Transverse colon (tissue), 4 donors: Measurements from ENCODE around the gene RAPGEF4. TPM values are rescaled to one million over a fixed set of nuclear protein-coding genes. Genes with fewer than 3 reads are reported as not detected.

Experiments used
- DNase-seq: peaks from one replicate; pipeline ENCODE4 v3.0.0-alpha.2; 2019
- H3K27ac ChIP-seq, 4 donors: fragments of 200-600 bp; sonication (generic); 2 replicates each; pipeline ENCODE4 v1.5.1; 2016 to 2018; ENCODE audit warnings: inconsistent platforms in 4 of 4
- H3K27me3 ChIP-seq: fragments of 200-600 bp; sonication (generic); 2 replicates; pipeline ENCODE4 v1.5.1; 2017; ENCODE audit warnings: inconsistent platforms
- H3K36me3 ChIP-seq, 4 donors: fragments of 200-600 bp; sonication (generic); 2 replicates each; pipeline ENCODE4 v1.5.1; 2017 to 2019; ENCODE audit warnings: inconsistent platforms in 4 of 4
- H3K4me1 ChIP-seq, 4 donors: fragments of 200-600 bp; sonication (generic); 2 replicates each; pipeline ENCODE4 v1.5.1; 2017 to 2020; ENCODE audit warnings: inconsistent platforms in 4 of 4
- H3K4me3 ChIP-seq, 4 donors: fragments of 200-600 bp; sonication (generic); 1 replicate in 1 of 4; 2 replicates in 3 of 4; pipeline versions ENCODE4 v1.5.1 to v1.6.1; 2017 to 2019; ENCODE audit warnings: inconsistent platforms in 4 of 4
- H3K9me3 ChIP-seq, 2 donors: fragments of 200-600 bp; sonication (generic); 2 replicates each; pipeline ENCODE4 v1.5.1; 2017 to 2019; ENCODE audit warnings: inconsistent platforms in 2 of 2
- EP300 ChIP-seq: sonication (generic); formaldehyde crosslinking; IDR thresholded peaks from one replicate; pipeline ENCODE4 v1.6.1; 2017; ENCODE audit warnings: antibody characterized with exemption, low read depth
- POLR2A ChIP-seq: fragments of 450-650 bp; IDR thresholded peaks from one replicate; pipeline ENCODE4 v1.6.1; 2016; ENCODE audit warnings: antibody characterized with exemption, mild to moderate bottlenecking, moderate library complexity
- POLR2AphosphoS5 ChIP-seq, 3 donors: sonication (generic); formaldehyde crosslinking; IDR thresholded peaks; one replicate each; pipeline ENCODE4 v1.6.1; 2016; ENCODE audit warnings: antibody characterized with exemption in 3 of 3
- WGBS, 2 donors: methylation state at CpG; one replicate each; pipeline ENCODE4 v1.1.5; 2018; ENCODE audit warnings: low coverage in 1 of 2; 5-methylcytosine and 5-hydroxymethylcytosine counted together
- in situ Hi-C, 4 donors: fragments of 200-750 bp; cut with MboI; loops; one replicate each; pipeline versions ENCODE4 v1.15.0 to v1.15.1; 2017; ENCODE audit warnings: low sequenced_read_pairs in 3 of 4, low pct_ligation_motif_present in 1 of 4, low pct_unique_long_range_greater_than_20kb in 1 of 4
- intact Hi-C: fragments of 100-400 bp; cut with DNase I; formaldehyde crosslinking; loops from one replicate; pipeline ENCODE4 v1.15.1; 2023; ENCODE audit warnings: low total_unique reads
- total RNA-seq, 4 donors: library from RNA; depleted of rRNA; stranded (reverse); fragments of >200 nt; gene quantifications; one replicate each; pipeline ENCODE4 v1.1.0, GENCODE V29; 2016
- TF ChIP-seq, protein P1 (sequence below), 5 experiments: fragments of 200-600 bp in 3 of 5; fragments of 450-650 bp in 2 of 5; sonication (generic) in 3 of 5; IDR thresholded peaks; 1 replicate in 2 of 5; 2 replicates in 3 of 5; pipeline ENCODE4 v1.5.1; 2016 to 2017; ENCODE audit warnings: antibody characterized with exemption in 5 of 5, inconsistent platforms in 3 of 5, mild to moderate bottlenecking in 2 of 5, moderate library complexity in 1 of 5

The RAPGEF4 gene
- total RNA-seq, 4 donors from 2014 or later: 1.4 to 12.3 (median 2.2) TPM; not detected in 1

DNA sequence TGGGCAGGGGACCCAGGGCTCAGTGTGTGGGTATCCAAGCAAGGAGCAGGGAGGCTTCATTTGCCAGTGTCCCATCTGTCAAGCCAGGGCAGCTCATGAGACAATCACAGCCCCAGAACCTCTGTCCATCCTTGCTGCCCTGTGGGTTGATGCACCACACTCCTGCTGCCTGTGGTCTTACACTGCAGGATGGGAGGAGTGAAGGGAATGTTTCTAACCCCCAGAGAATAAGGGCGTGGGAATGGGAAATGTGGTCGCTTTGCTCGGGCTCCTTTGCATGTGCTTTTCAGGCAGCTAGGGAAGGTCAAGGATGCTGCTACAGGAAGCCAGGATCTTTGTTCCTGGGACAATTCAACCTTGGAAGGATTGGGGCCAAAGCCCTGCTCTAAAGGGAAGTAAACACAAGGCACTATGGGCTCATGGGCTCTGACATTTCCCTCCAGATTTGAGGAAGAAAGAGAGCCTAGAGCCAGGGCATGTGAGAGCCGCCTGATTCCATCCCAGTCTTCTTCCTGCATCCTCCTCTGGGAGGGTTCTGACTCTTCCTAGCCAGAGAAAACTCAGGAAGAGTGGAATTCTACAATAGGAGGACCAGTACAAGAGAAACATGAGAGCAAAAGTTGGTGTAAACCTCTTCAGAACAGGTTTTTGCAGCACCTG is 321.2 kb downstream of the RAPGEF4 start:
- 71 to 100% methylated on average over 1 to 4 of the region's 4 CpGs for WGBS, 2 donors
- in situ Hi-C loops (no loop called here), intact Hi-C loops (no loop called here)
- Histone ChIP-seq H3K27me3 (no peaks in the 10 kb centered on the region), H3K4me1 (no peaks in the 10 kb centered on the region), H3K36me3 (no peaks in the 10 kb centered on the region), H3K27ac (no peak overlapping the region), H3K9me3 (no peaks in the 10 kb centered on the region), H3K4me3 (no peak overlapping the region)
- no peak for DNase-seq
- no peak for TF ChIP-seq EP300
- TF ChIP-seq, protein P1, sequence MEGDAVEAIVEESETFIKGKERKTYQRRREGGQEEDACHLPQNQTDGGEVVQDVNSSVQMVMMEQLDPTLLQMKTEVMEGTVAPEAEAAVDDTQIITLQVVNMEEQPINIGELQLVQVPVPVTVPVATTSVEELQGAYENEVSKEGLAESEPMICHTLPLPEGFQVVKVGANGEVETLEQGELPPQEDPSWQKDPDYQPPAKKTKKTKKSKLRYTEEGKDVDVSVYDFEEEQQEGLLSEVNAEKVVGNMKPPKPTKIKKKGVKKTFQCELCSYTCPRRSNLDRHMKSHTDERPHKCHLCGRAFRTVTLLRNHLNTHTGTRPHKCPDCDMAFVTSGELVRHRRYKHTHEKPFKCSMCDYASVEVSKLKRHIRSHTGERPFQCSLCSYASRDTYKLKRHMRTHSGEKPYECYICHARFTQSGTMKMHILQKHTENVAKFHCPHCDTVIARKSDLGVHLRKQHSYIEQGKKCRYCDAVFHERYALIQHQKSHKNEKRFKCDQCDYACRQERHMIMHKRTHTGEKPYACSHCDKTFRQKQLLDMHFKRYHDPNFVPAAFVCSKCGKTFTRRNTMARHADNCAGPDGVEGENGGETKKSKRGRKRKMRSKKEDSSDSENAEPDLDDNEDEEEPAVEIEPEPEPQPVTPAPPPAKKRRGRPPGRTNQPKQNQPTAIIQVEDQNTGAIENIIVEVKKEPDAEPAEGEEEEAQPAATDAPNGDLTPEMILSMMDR (IDR thresholded peaks at IDR 0.05): no peak
- TF ChIP-seq POLR2AphosphoS5 (IDR thresholded peaks at IDR 0.05): no peak
- no peak for TF ChIP-seq POLR2A

DNA sequence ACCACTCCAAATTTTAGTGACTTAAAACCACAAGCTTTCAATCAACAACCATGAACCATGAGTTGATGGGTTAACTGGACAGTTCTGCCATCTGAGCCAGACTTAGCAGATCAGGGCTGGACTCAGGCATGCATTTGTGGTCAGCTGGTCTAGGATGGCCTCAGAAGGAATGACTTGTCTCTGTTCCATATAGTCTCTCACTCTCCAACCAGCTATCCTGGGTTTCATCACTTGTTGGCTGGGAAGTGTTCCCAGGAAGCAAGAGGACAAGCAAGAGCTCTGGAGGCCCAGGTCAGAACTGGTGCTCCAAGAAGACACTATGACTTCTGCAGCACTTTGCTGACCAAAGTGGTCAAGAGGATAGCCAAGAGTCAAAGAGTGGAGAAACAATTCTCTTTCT is 322.5 kb downstream of the RAPGEF4 start:
- Histone ChIP-seq H3K4me3 (no peak overlapping the region), H3K4me1 (no peaks in the 10 kb centered on the region), H3K9me3 (no peaks in the 10 kb centered on the region), H3K27ac (no peak overlapping the region), H3K27me3 (no peaks in the 10 kb centered on the region), H3K36me3 (no peaks in the 10 kb centered on the region)
- no peak for DNase-seq
- intact Hi-C loops: no loop called here
- in situ Hi-C loops: no loop called here
- no peak for TF ChIP-seq EP300
- TF ChIP-seq, protein P1 (IDR thresholded peaks at IDR 0.05): no peak
- TF ChIP-seq POLR2A: no peak
- TF ChIP-seq POLR2AphosphoS5 (IDR thresholded peaks at IDR 0.05): no peak

DNA sequence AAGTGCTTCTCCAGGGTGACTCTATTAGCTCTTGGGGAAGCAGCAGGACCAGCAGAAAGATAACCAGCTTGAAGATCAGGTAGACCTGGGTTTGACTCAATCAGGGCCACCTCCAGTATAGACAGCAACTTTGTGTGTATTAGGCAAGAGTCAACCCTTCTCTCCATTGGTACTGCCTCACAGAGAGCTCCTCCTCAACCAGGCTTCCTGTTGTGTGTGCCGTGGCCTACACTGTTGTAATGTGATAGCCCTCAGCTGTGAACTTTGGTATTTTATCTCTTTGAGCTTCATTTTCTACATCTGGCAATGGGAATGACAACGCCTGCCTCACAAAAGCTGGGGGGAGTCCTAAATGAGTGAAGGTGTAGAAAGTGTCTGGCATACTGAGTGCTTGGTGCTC is 323.0 kb downstream of the RAPGEF4 start:
- 92% methylated on average over 2 of the region's 2 CpGs; no CpG with 5 or more reads in 1 of the 2 donors for WGBS, 2 donors

DNA sequence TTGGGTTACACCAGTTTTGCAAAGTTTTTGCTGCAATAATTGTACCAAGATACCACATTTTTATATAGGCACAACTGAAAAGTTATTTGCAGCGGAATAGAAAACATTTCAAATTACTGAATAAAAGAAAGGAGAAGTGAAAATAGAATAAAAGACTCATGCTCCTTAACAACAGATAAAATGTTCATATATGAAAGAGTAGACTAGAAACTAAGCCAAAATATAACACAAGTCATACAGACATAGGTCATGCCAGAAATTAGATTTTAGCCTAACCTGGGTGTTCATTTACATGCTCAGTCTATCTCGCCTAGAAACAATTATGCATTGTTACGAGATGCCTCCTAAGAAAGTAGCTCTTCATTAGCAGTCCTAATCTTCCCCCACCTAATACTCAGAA is 323.6 kb downstream of the RAPGEF4 start:
- DNase-seq: no peak
- no peaks in the 10 kb centered on the region for H3K36me3 ChIP-seq
- no peak overlapping the region for H3K27ac ChIP-seq
- TF ChIP-seq POLR2A (no peak), POLR2AphosphoS5 (IDR thresholded peaks at IDR 0.05) (no peak), EP300 (no peak)
- TF ChIP-seq, protein P1 (IDR thresholded peaks at IDR 0.05): no peak
- 79 to 86% methylated on average over 3 of the region's 3 CpGs for WGBS, 2 donors
- H3K4me3 ChIP-seq: no peak overlapping the region
- in situ Hi-C loops (no loop called here), intact Hi-C loops (no loop called here)
- H3K4me1 ChIP-seq: no peaks in the 10 kb centered on the region
- no peaks in the 10 kb centered on the region for H3K27me3 ChIP-seq
- H3K9me3 ChIP-seq: no peaks in the 10 kb centered on the region

More for the DNA sequence above, 323.0 kb downstream of the RAPGEF4 start:
- intact Hi-C loops (no loop called here), in situ Hi-C loops (no loop called here)
- Histone ChIP-seq H3K4me1 (no peaks in the 10 kb centered on the region), H3K36me3 (no peaks in the 10 kb centered on the region), H3K27ac (no peak overlapping the region), H3K27me3 (no peaks in the 10 kb centered on the region), H3K9me3 (no peaks in the 10 kb centered on the region), H3K4me3 (no peak overlapping the region)
- no peak for DNase-seq
- TF ChIP-seq POLR2A: no peak
- TF ChIP-seq, protein P1 (IDR thresholded peaks at IDR 0.05): no peak
- no peak for TF ChIP-seq EP300
